Measurements from ENCODE around the gene NDUFB11. TPM values are rescaled to one million over a fixed set of nuclear protein-coding genes. Genes with fewer than 3 reads are reported as not detected.
"Not testable (repeated sequence)": the region's sequence is repeated elsewhere in the genome, so short reads cannot be mapped to it uniquely, and the experiment has no call there.

Gene NDUFB11
- total RNA-seq, 1 donor from 2014 or later: 34.2 TPM

GRCh38 chrX:47146936-47147859, 2.7 kb upstream of the NDUFB11 start:
- no peak for DNase-seq (ENCODE audit: low spot score)

GRCh38 chrX:47146121-47146935, 1.8 kb upstream of the NDUFB11 start:
- no peak for DNase-seq (ENCODE audit: low spot score)

GRCh38 chrX:47145395-47146120, 1.1 kb upstream of the NDUFB11 start:
- DNase-seq (ENCODE audit: low spot score): no peak

GRCh38 chrX:47143894-47144625, 442 bp downstream of the NDUFB11 start:
- DNase-seq (ENCODE audit: low spot score): no peak

GRCh38 chrX:47138171-47138570, 6.3 kb downstream of the NDUFB11 start:
- no peak for DNase-seq (ENCODE audit: low spot score)

- not testable (repeated sequence) for DNase-seq (ENCODE audit: low spot score)
These were observed 8.9 kb downstream of the NDUFB11 start for GRCh38 chrX:47135650-47136049.

GRCh38 chrX:47133493-47133892, 11.0 kb downstream of the NDUFB11 start:
- DNase-seq (ENCODE audit: low spot score): no peak

- no peak for DNase-seq (ENCODE audit: low spot score)
These were observed 14.6 kb downstream of the NDUFB11 start for GRCh38 chrX:47129899-47130358.

GRCh38 chrX:47129157-47129898, 15.2 kb downstream of the NDUFB11 start:
- DNase-seq (ENCODE audit: low spot score): peak; percentile 97

- not testable (repeated sequence) for DNase-seq (ENCODE audit: low spot score)
These were observed 20.0 kb downstream of the NDUFB11 start for GRCh38 chrX:47124466-47124865.

- DNase-seq (ENCODE audit: low spot score): not testable (repeated sequence)
These were observed 27.9 kb downstream of the NDUFB11 start for GRCh38 chrX:47116551-47117110.

- DNase-seq (ENCODE audit: low spot score): no peak
These were observed 32.1 kb downstream of the NDUFB11 start for GRCh38 chrX:47112316-47112954.

GRCh38 chrX:47110936-47111615, 33.4 kb downstream of the NDUFB11 start:
- DNase-seq (ENCODE audit: low spot score): not testable (repeated sequence)

GRCh38 chrX:47101206-47101605, 43.3 kb downstream of the NDUFB11 start:
- no peak for DNase-seq (ENCODE audit: low spot score)

GRCh38 chrX:47098338-47099094, 46.0 kb downstream of the NDUFB11 start:
- DNase-seq (ENCODE audit: low spot score): no peak

- no peak for DNase-seq (ENCODE audit: low spot score)
These were observed 47.5 kb downstream of the NDUFB11 start for GRCh38 chrX:47097018-47097417.

- no peak for DNase-seq (ENCODE audit: low spot score)
These were observed 50.6 kb downstream of the NDUFB11 start for GRCh38 chrX:47093860-47094259.

- peak; percentile 16 for DNase-seq (ENCODE audit: low spot score)
These were observed 51.3 kb downstream of the NDUFB11 start for GRCh38 chrX:47093248-47093647.
